Measurements from ENCODE around the gene GSTO2.

- TF ChIP-seq, protein P1, sequence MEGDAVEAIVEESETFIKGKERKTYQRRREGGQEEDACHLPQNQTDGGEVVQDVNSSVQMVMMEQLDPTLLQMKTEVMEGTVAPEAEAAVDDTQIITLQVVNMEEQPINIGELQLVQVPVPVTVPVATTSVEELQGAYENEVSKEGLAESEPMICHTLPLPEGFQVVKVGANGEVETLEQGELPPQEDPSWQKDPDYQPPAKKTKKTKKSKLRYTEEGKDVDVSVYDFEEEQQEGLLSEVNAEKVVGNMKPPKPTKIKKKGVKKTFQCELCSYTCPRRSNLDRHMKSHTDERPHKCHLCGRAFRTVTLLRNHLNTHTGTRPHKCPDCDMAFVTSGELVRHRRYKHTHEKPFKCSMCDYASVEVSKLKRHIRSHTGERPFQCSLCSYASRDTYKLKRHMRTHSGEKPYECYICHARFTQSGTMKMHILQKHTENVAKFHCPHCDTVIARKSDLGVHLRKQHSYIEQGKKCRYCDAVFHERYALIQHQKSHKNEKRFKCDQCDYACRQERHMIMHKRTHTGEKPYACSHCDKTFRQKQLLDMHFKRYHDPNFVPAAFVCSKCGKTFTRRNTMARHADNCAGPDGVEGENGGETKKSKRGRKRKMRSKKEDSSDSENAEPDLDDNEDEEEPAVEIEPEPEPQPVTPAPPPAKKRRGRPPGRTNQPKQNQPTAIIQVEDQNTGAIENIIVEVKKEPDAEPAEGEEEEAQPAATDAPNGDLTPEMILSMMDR (IDR thresholded peaks at IDR 0.05; ENCODE audit: low read length) = no peak
- no peak for TF ChIP-seq EZH2 (IDR thresholded peaks at IDR 0.05; ENCODE audit: borderline replicate concordance, low read length)
Measured at GRCh38 chr10:104252368-104252767, 16.6 kb upstream of the GSTO2 start.
